ENCODE data around the gene FAM8A1.

- TF ChIP-seq EZH2phosphoT487 (conservative IDR thresholded peaks at IDR 0.05; ENCODE audit: low read length), result no peak
- no peak for TF ChIP-seq CTCF (IDR thresholded peaks at IDR 0.05; ENCODE audit: insufficient read depth, low read length, poor library complexity, severe bottlenecking)
Observed at GRCh38 chr6:17640477-17640917, 40.4 kb downstream of the FAM8A1 start.
